GM12891 (cell line): ENCODE results near the gene RSBN1.

Experiments used
- PAX5 ChIP-seq: IDR thresholded peaks from 2 replicates; pipeline ENCODE4 v1.6.1; 2011; ENCODE audit warnings: low read length, moderate library complexity, mild to moderate bottlenecking; ENCODE audit not compliant: insufficient read depth, severe bottlenecking
- POLR2A ChIP-seq: IDR thresholded peaks from 2 replicates; pipeline ENCODE4 v1.6.1; 2011; ENCODE audit warnings: low read depth, low read length, control low read depth
- POLR2AphosphoS5 ChIP-seq: IDR thresholded peaks from 2 replicates; pipeline ENCODE4 v1.6.1; 2011; ENCODE audit warnings: low read depth, low read length, control low read depth
- TAF1 ChIP-seq: IDR thresholded peaks from 2 replicates; pipeline ENCODE4 v1.6.1; 2011; ENCODE audit warnings: low read depth, low read length, control low read depth

DNA sequence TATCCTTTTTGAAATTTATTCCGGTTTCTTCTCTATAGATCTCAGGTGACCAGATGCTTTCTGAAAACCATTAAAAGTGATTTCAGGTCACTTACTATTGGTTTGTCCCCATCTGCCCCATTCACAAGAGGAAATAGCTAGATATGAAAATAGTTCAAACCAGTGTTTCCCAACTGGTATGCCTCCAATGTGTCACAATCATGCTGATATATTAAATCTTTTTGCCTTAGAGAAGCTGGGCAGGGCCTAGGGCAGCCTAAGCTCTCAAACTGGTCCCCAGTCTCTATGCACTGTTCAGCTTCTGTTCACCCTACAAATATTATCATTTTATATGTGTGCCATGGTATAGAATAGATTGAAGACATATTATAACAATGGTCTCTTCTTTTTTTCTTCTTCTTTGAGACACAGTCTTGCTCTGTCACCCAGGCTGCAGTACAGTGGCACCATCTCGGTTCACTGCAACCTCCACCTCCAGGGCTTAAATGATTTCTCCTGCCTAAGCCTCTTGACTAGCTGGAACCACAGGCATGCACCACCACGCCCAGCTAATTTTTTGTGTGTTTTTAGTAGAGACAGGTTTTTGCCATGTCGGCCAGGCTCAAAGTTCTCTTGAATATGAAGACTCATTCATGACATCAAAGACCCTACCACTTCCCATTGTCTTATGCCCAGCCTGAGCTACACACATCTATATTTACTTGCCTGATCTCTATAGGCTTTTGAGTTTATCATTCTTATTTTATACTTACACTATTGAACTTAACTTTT is 43.5 kb upstream of the RSBN1 start:
- no peak for TF ChIP-seq POLR2A
- TF ChIP-seq POLR2AphosphoS5: no peak
- no peak for TF ChIP-seq TAF1
- TF ChIP-seq PAX5: no peak
